PC-3 (cell line): Measurements from ENCODE around the gene FRMPD4.

ENCODE experiments used
- EZH2 ChIP-seq: fragments of 300-600 bp; sonication (generic); IDR thresholded peaks from one replicate; pipeline ENCODE4 v1.6.1; 2017; ENCODE audit warnings: antibody characterized with exemption, mild to moderate bottlenecking, low read length; ENCODE audit not compliant: unreplicated experiment
- EZH2phosphoT487 ChIP-seq: fragments of 300-600 bp; sonication (generic); IDR thresholded peaks from 2 replicates; pipeline ENCODE4 v1.6.1; 2018; ENCODE audit warnings: mild to moderate bottlenecking, antibody characterized with exemption, low read length, borderline replicate concordance
- TF ChIP-seq, protein P1 (sequence below): fragments of 300-600 bp; sonication (generic); conservative IDR thresholded peaks from 2 replicates; pipeline ENCODE4 v1.5.1; 2017; ENCODE audit warnings: antibody characterized with exemption, low read depth, mild to moderate bottlenecking, low read length

DNA sequence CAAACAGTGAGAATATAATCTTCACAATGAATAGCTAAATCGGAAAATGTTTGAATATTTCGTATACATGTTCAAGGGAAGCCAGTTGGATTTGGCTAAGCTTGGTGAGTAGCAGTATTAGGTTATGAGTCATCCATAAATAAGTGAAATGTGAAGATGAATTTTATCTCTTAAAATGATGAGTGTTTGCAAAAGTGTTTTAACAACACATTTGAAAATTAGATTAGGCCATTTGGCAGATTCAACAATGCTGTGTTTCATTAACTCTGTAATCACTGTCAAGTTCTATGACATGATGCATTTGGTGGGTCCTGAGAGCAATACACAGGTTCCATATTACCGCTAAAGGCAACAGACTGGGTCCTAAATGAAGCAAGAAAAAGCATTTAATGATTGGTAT is 351.1 kb downstream of the FRMPD4 start:
- TF ChIP-seq, protein P1, sequence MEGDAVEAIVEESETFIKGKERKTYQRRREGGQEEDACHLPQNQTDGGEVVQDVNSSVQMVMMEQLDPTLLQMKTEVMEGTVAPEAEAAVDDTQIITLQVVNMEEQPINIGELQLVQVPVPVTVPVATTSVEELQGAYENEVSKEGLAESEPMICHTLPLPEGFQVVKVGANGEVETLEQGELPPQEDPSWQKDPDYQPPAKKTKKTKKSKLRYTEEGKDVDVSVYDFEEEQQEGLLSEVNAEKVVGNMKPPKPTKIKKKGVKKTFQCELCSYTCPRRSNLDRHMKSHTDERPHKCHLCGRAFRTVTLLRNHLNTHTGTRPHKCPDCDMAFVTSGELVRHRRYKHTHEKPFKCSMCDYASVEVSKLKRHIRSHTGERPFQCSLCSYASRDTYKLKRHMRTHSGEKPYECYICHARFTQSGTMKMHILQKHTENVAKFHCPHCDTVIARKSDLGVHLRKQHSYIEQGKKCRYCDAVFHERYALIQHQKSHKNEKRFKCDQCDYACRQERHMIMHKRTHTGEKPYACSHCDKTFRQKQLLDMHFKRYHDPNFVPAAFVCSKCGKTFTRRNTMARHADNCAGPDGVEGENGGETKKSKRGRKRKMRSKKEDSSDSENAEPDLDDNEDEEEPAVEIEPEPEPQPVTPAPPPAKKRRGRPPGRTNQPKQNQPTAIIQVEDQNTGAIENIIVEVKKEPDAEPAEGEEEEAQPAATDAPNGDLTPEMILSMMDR: no peak
- no peak for TF ChIP-seq EZH2phosphoT487
- TF ChIP-seq EZH2: no peak
